ENCODE data around the gene DAG1.

Gene DAG1

GRCh38 chr3:49460188-49460890 is 9.7 kb upstream of the DAG1 start:
- Histone ChIP-seq H3K4me3 (ENCODE audit: low read length) (no peak overlapping the region), H3K4me1 (ENCODE audit: control insufficient read depth, insufficient read depth, low read length) (no peaks in the 10 kb centered on the region), H3K27ac (ENCODE audit: low read depth, low read length) (no peak overlapping the region), H3K36me3 (ENCODE audit: control insufficient read depth, insufficient read depth, low read length) (no peaks in the 10 kb centered on the region), H3K27me3 (ENCODE audit: control insufficient read depth, insufficient read depth, low read length) (no peaks in the 10 kb centered on the region), H3K9ac (ENCODE audit: low read length) (no peak overlapping the region)

- no peaks in the 10 kb centered on the region for H3K27me3 ChIP-seq (ENCODE audit: control insufficient read depth, insufficient read depth, low read length)
- no peaks in the 10 kb centered on the region for H3K4me1 ChIP-seq (ENCODE audit: control insufficient read depth, insufficient read depth, low read length)
- no peak overlapping the region for H3K4me3 ChIP-seq (ENCODE audit: low read length)
- H3K36me3 ChIP-seq (ENCODE audit: control insufficient read depth, insufficient read depth, low read length) = no peaks in the 10 kb centered on the region
- no peak overlapping the region for H3K27ac ChIP-seq (ENCODE audit: low read depth, low read length)
- H3K9ac ChIP-seq (ENCODE audit: low read length) = no peak overlapping the region
These were observed 9.1 kb upstream of the DAG1 start for GRCh38 chr3:49460956-49461355.

GRCh38 chr3:49461443-49462171 is 8.5 kb upstream of the DAG1 start:
- no peaks in the 10 kb centered on the region for H3K36me3 ChIP-seq (ENCODE audit: control insufficient read depth, insufficient read depth, low read length)
- H3K4me3 ChIP-seq (ENCODE audit: low read length) = no peak overlapping the region
- H3K9ac ChIP-seq (ENCODE audit: low read length) = no peak overlapping the region
- H3K4me1 ChIP-seq (ENCODE audit: control insufficient read depth, insufficient read depth, low read length) = no peaks in the 10 kb centered on the region
- no peaks in the 10 kb centered on the region for H3K27me3 ChIP-seq (ENCODE audit: control insufficient read depth, insufficient read depth, low read length)
- H3K27ac ChIP-seq (ENCODE audit: low read depth, low read length) = no peak overlapping the region

GRCh38 chr3:49462222-49462621 is 7.8 kb upstream of the DAG1 start:
- H3K27me3 ChIP-seq (ENCODE audit: control insufficient read depth, insufficient read depth, low read length) = no peaks in the 10 kb centered on the region
- no peaks in the 10 kb centered on the region for H3K4me1 ChIP-seq (ENCODE audit: control insufficient read depth, insufficient read depth, low read length)
- H3K4me3 ChIP-seq (ENCODE audit: low read length) = no peak overlapping the region
- H3K27ac ChIP-seq (ENCODE audit: low read depth, low read length) = no peak overlapping the region
- no peaks in the 10 kb centered on the region for H3K36me3 ChIP-seq (ENCODE audit: control insufficient read depth, insufficient read depth, low read length)
- H3K9ac ChIP-seq (ENCODE audit: low read length) = no peak overlapping the region

GRCh38 chr3:49465270-49466034 is 4.6 kb upstream of the DAG1 start:
- Histone ChIP-seq H3K27me3 (ENCODE audit: control insufficient read depth, insufficient read depth, low read length) (no peaks in the 10 kb centered on the region), H3K9ac (ENCODE audit: low read length) (no peak overlapping the region), H3K4me1 (ENCODE audit: control insufficient read depth, insufficient read depth, low read length) (peaks cover 14% of the 10 kb centered on the region), H3K36me3 (ENCODE audit: control insufficient read depth, insufficient read depth, low read length) (no peaks in the 10 kb centered on the region), H3K4me3 (ENCODE audit: low read length) (no peak overlapping the region), H3K27ac (ENCODE audit: low read depth, low read length) (no peak overlapping the region)

GRCh38 chr3:49466085-49466484 is 4.0 kb upstream of the DAG1 start:
- Histone ChIP-seq H3K4me3 (ENCODE audit: low read length) (no peak overlapping the region), H3K4me1 (ENCODE audit: control insufficient read depth, insufficient read depth, low read length) (peaks cover 14% of the 10 kb centered on the region), H3K27me3 (ENCODE audit: control insufficient read depth, insufficient read depth, low read length) (no peaks in the 10 kb centered on the region), H3K36me3 (ENCODE audit: control insufficient read depth, insufficient read depth, low read length) (no peaks in the 10 kb centered on the region), H3K9ac (ENCODE audit: low read length) (no peak overlapping the region), H3K27ac (ENCODE audit: low read depth, low read length) (no peak overlapping the region)

- H3K9ac ChIP-seq (ENCODE audit: low read length) = peak overlapping the region; percentile 82
- peak overlapping the region; percentile 99 for H3K27ac ChIP-seq (ENCODE audit: low read depth, low read length)
- H3K4me1 ChIP-seq (ENCODE audit: control insufficient read depth, insufficient read depth, low read length) = peaks cover 26% of the 10 kb centered on the region
- H3K4me3 ChIP-seq (ENCODE audit: low read length) = peak overlapping the region; percentile 71
- no peaks in the 10 kb centered on the region for H3K36me3 ChIP-seq (ENCODE audit: control insufficient read depth, insufficient read depth, low read length)
- H3K27me3 ChIP-seq (ENCODE audit: control insufficient read depth, insufficient read depth, low read length) = no peaks in the 10 kb centered on the region
These were observed 781 bp upstream of the DAG1 start for GRCh38 chr3:49469037-49469935.

GRCh38 chr3:49470714-49471420 is 800 bp downstream of the DAG1 start:
- H3K27ac ChIP-seq (ENCODE audit: low read depth, low read length) = peak overlapping the region; percentile 99
- H3K36me3 ChIP-seq (ENCODE audit: control insufficient read depth, insufficient read depth, low read length) = no peaks in the 10 kb centered on the region
- H3K4me1 ChIP-seq (ENCODE audit: control insufficient read depth, insufficient read depth, low read length) = peaks cover 26% of the 10 kb centered on the region
- H3K4me3 ChIP-seq (ENCODE audit: low read length) = peak overlapping the region; percentile 95
- no peaks in the 10 kb centered on the region for H3K27me3 ChIP-seq (ENCODE audit: control insufficient read depth, insufficient read depth, low read length)
- peak overlapping the region; percentile 93 for H3K9ac ChIP-seq (ENCODE audit: low read length)

GRCh38 chr3:49471856-49472495 is 1.9 kb downstream of the DAG1 start:
- Histone ChIP-seq H3K27ac (ENCODE audit: low read depth, low read length) (peak overlapping the region; percentile 99), H3K9ac (ENCODE audit: low read length) (no peak overlapping the region), H3K36me3 (ENCODE audit: control insufficient read depth, insufficient read depth, low read length) (no peaks in the 10 kb centered on the region), H3K4me1 (ENCODE audit: control insufficient read depth, insufficient read depth, low read length) (peaks cover 26% of the 10 kb centered on the region), H3K4me3 (ENCODE audit: low read length) (peak overlapping the region; percentile 95), H3K27me3 (ENCODE audit: control insufficient read depth, insufficient read depth, low read length) (no peaks in the 10 kb centered on the region)

GRCh38 chr3:49476563-49476962 is 6.5 kb downstream of the DAG1 start:
- H3K9ac ChIP-seq (ENCODE audit: low read length) = no peak overlapping the region
- no peaks in the 10 kb centered on the region for H3K27me3 ChIP-seq (ENCODE audit: control insufficient read depth, insufficient read depth, low read length)
- peaks cover 9% of the 10 kb centered on the region for H3K4me1 ChIP-seq (ENCODE audit: control insufficient read depth, insufficient read depth, low read length)
- peaks cover 3% of the 10 kb centered on the region for H3K36me3 ChIP-seq (ENCODE audit: control insufficient read depth, insufficient read depth, low read length)
- no peak overlapping the region for H3K4me3 ChIP-seq (ENCODE audit: low read length)
- H3K27ac ChIP-seq (ENCODE audit: low read depth, low read length) = no peak overlapping the region

- H3K4me3 ChIP-seq (ENCODE audit: low read length) = no peak overlapping the region
- H3K27ac ChIP-seq (ENCODE audit: low read depth, low read length) = peak overlapping the region; percentile 38
- peaks cover 8% of the 10 kb centered on the region for H3K4me1 ChIP-seq (ENCODE audit: control insufficient read depth, insufficient read depth, low read length)
- no peaks in the 10 kb centered on the region for H3K36me3 ChIP-seq (ENCODE audit: control insufficient read depth, insufficient read depth, low read length)
- H3K9ac ChIP-seq (ENCODE audit: low read length) = no peak overlapping the region
- H3K27me3 ChIP-seq (ENCODE audit: control insufficient read depth, insufficient read depth, low read length) = no peaks in the 10 kb centered on the region
These were observed 12.7 kb downstream of the DAG1 start for GRCh38 chr3:49482766-49483165.

All from rectal smooth muscle tissue (tissue), 1 donor.